ENCODE measurements around the gene DDX52. TPM values are rescaled to one million over a fixed set of nuclear protein-coding genes. Genes with fewer than 3 reads are reported as not detected.

The DDX52 gene
- total RNA-seq, result 24.3 TPM

GRCh38 chr17:37643118-37643766, at the start of gene DDX52:
Gene DDX52, minus strand, starts transcription at chr17:37643446. Its CDS starts 26 bp downstream, at chr17:37643420.

GRCh38 chr17:37609170-37610040, 33.8 kb downstream of the DDX52 start, which contains the start of gene SYNRG:
Gene SYNRG, minus strand, starts transcription at chr17:37609418. Its CDS starts 63 bp downstream, at chr17:37609355.

Small RNA genes within 50 kb of the gene (small RNA-seq; reads per million reads assigned to genes)
- gene MIR378J (ENCODE audit: low replicate concordance), result not detected

Other genes with a start within 250 kb of the DDX52 start
- 50.9 TPM for gene ACACA, start 236.6 kb downstream of the DDX52 start, total RNA-seq
- gene TADA2A, start 236.6 kb downstream of the DDX52 start, total RNA-seq, result 13.6 TPM
- 9.2 TPM for gene DUSP14, start 153.6 kb downstream of the DDX52 start, total RNA-seq
- gene SYNRG, start 34.0 kb downstream of the DDX52 start, total RNA-seq, result 31.8 TPM
- gene HNF1B, start 101.6 kb upstream of the DDX52 start, total RNA-seq, result 51.6 TPM